PC-9 (cell line): ENCODE measurements around the gene DENND1A.

Experiments used
- CTCF ChIP-seq: fragments of 200-600 bp; sonication (generic); conservative IDR thresholded peaks from 2 replicates; pipeline ENCODE4 v1.6.1; 2017; ENCODE audit warnings: mixed run types, antibody characterized with exemption, mild to moderate bottlenecking, moderate library complexity
- EZH2 ChIP-seq: fragments of 200-600 bp; sonication (generic); IDR thresholded peaks from 2 replicates; pipeline ENCODE4 v1.8.0; 2017; ENCODE audit warnings: antibody characterized with exemption, low read depth

- TF ChIP-seq CTCF (no peak), EZH2 (no peak)
Measured at GRCh38 chr9:123421186-123421585, 508.7 kb downstream of the DENND1A start.
